ENCODE measurements around the gene OSGIN1.

GRCh38 chr16:83965444-83966152 lies 12.6 kb downstream of the OSGIN1 start:
- no peak for TF ChIP-seq CTCF (IDR thresholded peaks at IDR 0.05; ENCODE audit: poor library complexity, severe bottlenecking)
- no peak for TF ChIP-seq MXI1 (conservative IDR thresholded peaks at IDR 0.05; ENCODE audit: poor library complexity, severe bottlenecking)
